ENCODE measurements around the gene AHNAK2.
A peak's percentile ranks its signal among the peaks of the same experiment; 100 is the strongest.

The AHNAK2 gene

GRCh38 chr14:104973385-104974145 lies 4.6 kb downstream of the AHNAK2 start:
- DNase-seq (ENCODE audit: low spot score) = peak; percentile 95

GRCh38 chr14:104973135-104973384 lies 5.1 kb downstream of the AHNAK2 start:
- no peak for DNase-seq (ENCODE audit: low spot score)

- DNase-seq (ENCODE audit: low spot score) = peak; percentile 97
Measured at GRCh38 chr14:104972301-104973134, 5.7 kb downstream of the AHNAK2 start.

- DNase-seq (ENCODE audit: low spot score) = no peak
Measured at GRCh38 chr14:104971447-104972240, 6.5 kb downstream of the AHNAK2 start.

- DNase-seq (ENCODE audit: low spot score) = peak; percentile 62
Measured at GRCh38 chr14:104970231-104971068, 7.7 kb downstream of the AHNAK2 start.

- DNase-seq (ENCODE audit: low spot score) = no peak
Measured at GRCh38 chr14:104969741-104970230, 8.4 kb downstream of the AHNAK2 start.

GRCh38 chr14:104968541-104969401 lies 9.4 kb downstream of the AHNAK2 start:
- peak; percentile 32 for DNase-seq (ENCODE audit: low spot score)

GRCh38 chr14:104968153-104968527 lies 10.0 kb downstream of the AHNAK2 start:
- DNase-seq (ENCODE audit: low spot score) = peak; percentile 64

- peak; percentile 59 for DNase-seq (ENCODE audit: low spot score)
Measured at GRCh38 chr14:104967386-104968152, 10.6 kb downstream of the AHNAK2 start.

GRCh38 chr14:104966981-104967385 lies 11.2 kb downstream of the AHNAK2 start:
- DNase-seq (ENCODE audit: low spot score) = no peak

- DNase-seq (ENCODE audit: low spot score) = no peak
Measured at GRCh38 chr14:104966261-104966865, 11.8 kb downstream of the AHNAK2 start.

- DNase-seq (ENCODE audit: low spot score) = no peak
Measured at GRCh38 chr14:104965561-104966231, 12.5 kb downstream of the AHNAK2 start.

- DNase-seq (ENCODE audit: low spot score) = no peak
Measured at GRCh38 chr14:104964546-104964945, 13.6 kb downstream of the AHNAK2 start.

GRCh38 chr14:104957146-104958113 lies 20.7 kb downstream of the AHNAK2 start:
- no peak for DNase-seq (ENCODE audit: low spot score)

- DNase-seq (ENCODE audit: low spot score) = no peak
Measured at GRCh38 chr14:104956290-104956890, 21.8 kb downstream of the AHNAK2 start.

GRCh38 chr14:104955396-104955770 lies 22.8 kb downstream of the AHNAK2 start:
- DNase-seq (ENCODE audit: low spot score) = no peak

GRCh38 chr14:104954746-104955395 lies 23.3 kb downstream of the AHNAK2 start:
- no peak for DNase-seq (ENCODE audit: low spot score)
